ENCODE data around the gene PCYOX1L.

PCYOX1L gene

GRCh38 chr5:149410071-149410470 lies 52.2 kb downstream of the PCYOX1L start:
- no peak for DNase-seq

- no peak for DNase-seq
These were observed 53.0 kb downstream of the PCYOX1L start for GRCh38 chr5:149410721-149411432.

DNA sequence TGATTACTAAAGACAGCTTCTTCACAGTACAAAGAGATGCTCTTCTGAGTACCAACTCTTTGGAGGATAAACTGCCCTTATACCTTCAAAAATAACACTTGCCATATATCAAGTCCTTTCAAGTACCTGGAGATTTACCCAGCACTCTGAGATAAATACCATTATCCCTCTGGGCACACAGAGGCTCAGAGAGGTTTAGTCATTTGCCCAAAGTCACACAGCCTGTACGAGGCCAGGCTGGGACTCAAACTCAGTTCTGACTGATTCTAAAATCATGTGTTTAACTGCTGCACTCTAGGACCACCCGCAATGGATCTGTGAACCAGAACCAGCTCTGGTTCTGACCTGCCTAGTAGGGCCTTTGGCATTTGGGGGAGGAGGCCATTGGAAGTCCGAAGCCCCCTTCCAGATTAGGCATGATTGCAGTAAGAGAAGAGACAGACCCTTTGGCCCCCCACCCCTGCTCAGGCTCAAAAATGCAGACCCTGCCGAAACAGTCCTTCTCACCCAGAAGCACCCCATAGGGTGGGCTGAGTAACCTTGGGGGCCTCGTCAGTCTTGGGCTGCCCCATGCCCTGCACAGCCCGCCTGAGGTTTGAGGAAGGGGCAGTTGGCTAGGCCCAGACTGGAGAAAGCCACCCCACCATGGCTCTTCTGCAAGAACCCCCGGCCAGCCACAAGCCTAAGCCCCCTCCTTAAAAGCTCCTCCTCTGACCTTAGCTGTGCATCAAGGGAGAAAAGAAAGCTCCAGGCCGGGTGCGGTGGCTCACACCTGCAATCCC lies 54.1 kb downstream of the PCYOX1L start:
- DNase-seq: no peak

DNA sequence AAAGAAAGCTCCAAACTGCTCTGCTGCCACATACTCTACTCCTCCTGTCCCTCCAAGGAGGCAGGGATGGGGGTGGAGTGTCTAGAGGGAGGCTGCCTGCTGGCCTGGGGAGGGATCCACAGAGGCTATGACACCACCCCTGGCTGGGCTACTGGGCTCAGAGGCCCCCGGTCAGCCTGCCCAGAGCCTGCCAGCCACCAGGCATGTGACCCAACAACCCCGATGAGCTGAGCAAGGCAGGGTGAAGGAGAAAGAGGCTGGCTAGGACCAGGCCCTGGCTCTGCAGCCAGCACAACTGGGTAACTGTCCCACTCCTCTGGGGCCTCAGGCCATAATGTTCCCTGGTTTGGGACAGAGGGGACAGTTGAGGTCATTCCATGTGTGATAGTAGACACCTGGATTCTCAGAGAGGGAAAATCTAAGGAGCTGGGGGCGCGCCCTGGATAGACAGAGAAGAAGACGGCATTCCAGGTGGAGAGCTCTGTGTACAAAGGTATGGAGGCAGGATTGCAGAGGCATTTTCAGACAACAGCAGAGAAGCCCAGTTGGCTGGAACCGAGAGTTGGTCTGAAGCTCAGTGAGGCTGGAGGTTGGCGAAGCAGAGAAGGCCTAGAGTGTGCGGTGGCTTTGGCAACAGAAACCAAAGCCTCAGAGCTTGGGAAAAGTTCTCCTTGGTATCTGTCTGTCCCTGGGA lies 55.1 kb downstream of the PCYOX1L start:
- DNase-seq: no peak

DNA sequence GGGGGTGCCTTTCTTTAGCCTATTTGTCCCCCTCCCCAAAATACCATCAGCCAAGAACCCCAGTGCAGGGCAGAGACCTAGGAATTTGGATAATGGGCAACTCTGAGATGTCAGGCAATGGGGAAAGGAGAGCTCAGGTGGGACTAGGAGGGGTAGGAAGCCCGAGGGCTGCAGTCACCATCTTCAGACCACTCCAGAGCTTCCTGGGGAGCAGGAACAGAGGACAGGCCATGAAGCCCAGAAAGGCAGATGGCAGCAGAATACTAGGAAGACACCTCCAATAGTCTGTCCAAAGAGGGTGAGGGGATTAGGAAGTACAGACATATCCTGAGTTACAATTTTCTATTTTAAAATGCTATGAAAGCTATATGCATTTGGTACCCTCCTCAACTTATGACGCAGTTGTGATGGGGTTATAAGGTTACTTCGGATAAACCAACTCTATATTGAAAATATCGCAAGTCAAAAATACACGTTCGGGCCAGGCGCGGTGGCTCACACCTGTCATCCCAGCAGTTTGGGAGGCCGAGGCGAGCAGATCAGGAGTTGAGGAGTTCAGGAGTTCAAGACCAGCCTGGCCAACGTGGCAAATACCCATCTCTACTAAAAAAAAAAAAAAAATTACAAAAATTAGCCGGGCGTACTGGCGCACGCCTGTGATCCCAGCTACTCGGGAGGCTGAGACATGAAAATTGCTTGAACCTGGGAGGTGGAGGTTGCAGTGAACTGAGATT lies 55.8 kb downstream of the PCYOX1L start:
- no peak for DNase-seq

DNA sequence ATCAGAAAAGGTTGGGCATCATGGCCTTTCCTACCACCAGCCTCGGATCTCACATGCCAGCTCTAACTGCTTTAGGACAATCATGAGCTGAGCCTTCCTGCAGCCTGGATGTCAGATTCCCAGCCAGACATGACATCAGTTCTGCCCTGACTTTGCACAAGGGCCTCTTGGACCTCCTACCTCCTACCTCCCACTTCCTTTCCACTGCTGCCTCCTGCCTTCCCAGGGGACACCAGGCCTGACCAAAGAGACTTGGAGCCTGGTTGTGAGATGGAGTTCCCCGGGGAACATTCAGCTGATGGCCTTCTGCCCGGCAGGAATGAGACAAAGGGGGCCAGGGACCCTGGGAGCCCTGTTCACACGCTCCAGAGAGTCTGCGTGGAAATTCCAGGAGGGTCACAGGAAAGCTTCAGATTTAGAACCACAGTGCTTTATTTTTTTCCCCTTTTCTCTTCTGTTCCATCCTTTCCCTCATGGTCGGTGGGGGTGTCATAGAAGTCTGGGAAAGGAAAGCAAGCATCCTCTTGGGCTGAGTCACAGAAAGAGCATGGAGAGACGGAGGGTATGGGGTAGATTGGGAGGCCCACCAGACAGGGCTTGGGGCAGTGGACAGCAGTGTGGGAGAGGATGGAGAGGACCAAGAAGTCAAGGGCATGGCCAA lies 56.7 kb downstream of the PCYOX1L start:
- no peak for DNase-seq

DNA sequence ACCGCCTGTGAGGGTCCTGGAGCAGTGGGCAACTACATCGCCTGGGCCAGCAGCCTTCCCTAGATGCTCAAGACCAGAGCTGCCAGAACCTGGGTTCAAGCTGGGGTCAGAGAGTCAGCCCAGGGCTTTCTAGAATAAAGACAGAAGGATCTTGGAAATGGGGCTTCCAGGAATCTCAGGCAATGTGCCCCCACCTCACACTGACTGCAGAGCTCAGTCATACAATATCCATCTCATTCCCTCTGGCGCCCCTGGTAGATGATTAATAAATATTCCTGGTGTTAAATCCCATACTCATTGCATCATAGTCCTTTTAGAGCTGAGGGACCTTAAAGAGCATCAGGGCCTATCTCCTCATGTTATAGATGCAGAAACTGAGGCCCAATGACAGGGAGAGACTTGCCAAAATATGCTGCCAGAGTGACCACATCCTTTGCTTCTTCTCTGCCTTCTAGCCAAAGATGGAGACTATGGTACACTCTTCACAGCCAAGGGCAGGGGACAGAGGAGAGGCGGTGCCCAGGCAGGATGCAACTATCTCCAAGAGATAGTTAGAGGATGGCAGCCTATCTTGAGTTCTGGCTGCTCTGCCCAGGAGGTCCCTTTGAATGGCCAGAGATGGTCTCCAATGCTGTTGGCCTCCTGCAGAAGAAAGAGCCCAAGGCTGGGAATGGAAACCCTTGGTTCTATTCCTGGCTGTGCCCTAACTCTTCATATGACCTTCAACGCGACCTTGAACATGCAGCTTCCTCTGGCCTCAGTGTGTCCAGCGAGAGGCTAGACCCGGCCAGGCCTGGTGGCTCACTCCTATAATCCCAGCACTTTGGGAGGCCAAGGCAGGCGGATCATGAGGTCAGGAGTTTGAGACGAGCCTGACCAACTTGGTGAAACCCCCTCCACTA lies 57.5 kb downstream of the PCYOX1L start:
- no peak for DNase-seq

- no peak for DNase-seq
These were observed 59.3 kb downstream of the PCYOX1L start for GRCh38 chr5:149416987-149417710.

- no peak for DNase-seq
These were observed 60.0 kb downstream of the PCYOX1L start for GRCh38 chr5:149417711-149418368.

DNA sequence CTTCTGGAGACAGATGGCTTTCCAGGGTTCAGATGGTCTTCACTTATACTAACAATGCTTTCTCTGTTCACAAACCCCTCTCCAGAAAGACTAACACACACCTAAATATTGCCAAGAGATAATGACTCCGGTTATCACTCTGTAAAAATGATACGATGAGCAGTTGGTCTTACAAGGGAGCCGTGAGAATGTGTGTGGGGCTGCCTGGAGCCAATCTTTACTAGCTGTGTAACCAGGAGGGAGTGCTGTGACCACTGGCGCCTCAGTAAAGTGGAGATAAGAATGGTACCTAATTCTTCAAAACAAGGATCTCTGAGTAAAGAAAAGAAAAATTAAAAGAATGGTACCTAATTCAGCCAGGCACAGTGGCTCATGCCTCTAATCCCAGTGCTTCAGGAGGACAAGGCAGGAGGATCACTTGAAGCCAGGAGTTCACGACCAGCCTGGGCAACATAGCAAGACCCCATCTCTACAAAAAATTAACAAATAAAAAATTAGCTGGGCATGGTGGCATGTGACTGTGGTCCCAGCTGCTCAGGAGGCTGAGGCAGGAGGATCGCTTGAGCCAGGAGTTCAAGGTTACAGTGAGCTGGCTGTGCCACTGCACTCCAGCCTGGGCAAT lies 61.2 kb downstream of the PCYOX1L start:
- no peak for DNase-seq

All from CD4-positive, alpha-beta T cell treated with Interleukin-10 for 1 hour (primary cell).